DOHH2 (cell line): ENCODE results near the gene DIP2C.

Experiments
- H3F3A ChIP-seq: fragments of 200-600 bp; sonication (generic), shearing (Covaris generic); 2 replicates; pipeline ENCODE4 v1.6.0; 2016; ENCODE audit warnings: antibody characterized with exemption, mild to moderate bottlenecking; ENCODE audit not compliant: control insufficient read depth, insufficient read depth
- H3K27ac ChIP-seq: fragments of 200-600 bp; sonication (generic); 2 replicates; pipeline ENCODE4 v1.5.1; 2014; ENCODE audit warnings: low read depth, mild to moderate bottlenecking, low read length, moderate library complexity
- H3K27me3 ChIP-seq: fragments of 200-600 bp; sonication (generic); 2 replicates; pipeline ENCODE4 v1.6.1; 2014; ENCODE audit warnings: mild to moderate bottlenecking, low read length, mixed read lengths; ENCODE audit not compliant: control insufficient read depth
- H3K36me3 ChIP-seq: fragments of 200-600 bp; sonication (generic); 2 replicates; pipeline ENCODE4 v1.6.1; 2014; ENCODE audit warnings: mild to moderate bottlenecking, low read length, moderate library complexity, mixed read lengths; ENCODE audit not compliant: control insufficient read depth
- H3K4me1 ChIP-seq: fragments of 200-600 bp; sonication (generic); 2 replicates; pipeline ENCODE4 v1.6.1; 2014; ENCODE audit warnings: mild to moderate bottlenecking, low read length, mixed read lengths; ENCODE audit not compliant: control insufficient read depth
- H3K4me2 ChIP-seq: fragments of 200-600 bp; sonication (generic); 2 replicates; pipeline ENCODE4 v1.6.0; 2014; ENCODE audit warnings: mild to moderate bottlenecking, low read length, moderate library complexity
- H3K4me3 ChIP-seq: fragments of 200-600 bp; sonication (generic); 2 replicates; pipeline ENCODE4 v1.5.1; 2014; ENCODE audit warnings: mild to moderate bottlenecking, low read length, mixed read lengths
- H3K79me2 ChIP-seq: fragments of 200-600 bp; sonication (generic); 2 replicates; pipeline ENCODE4 v1.6.1; 2014; ENCODE audit warnings: mild to moderate bottlenecking, low read length, mixed read lengths; ENCODE audit not compliant: control insufficient read depth
- H3K9me2 ChIP-seq: fragments of 200-600 bp; sonication (generic); replicated peaks from 2 replicates; pipeline ENCODE4 v1.6.1; 2014; ENCODE audit warnings: mild to moderate bottlenecking, low read length, mixed read lengths; ENCODE audit not compliant: control insufficient read depth
- H3K9me3 ChIP-seq: fragments of 200-600 bp; sonication (generic); 2 replicates; pipeline ENCODE4 v1.6.1; 2014; ENCODE audit warnings: antibody characterized with exemption, low read length, mixed read lengths; ENCODE audit not compliant: control insufficient read depth, insufficient read depth
- H4K20me1 ChIP-seq: fragments of 200-600 bp; sonication (generic); 2 replicates; pipeline ENCODE4 v1.6.0; 2014; ENCODE audit warnings: low read depth, mild to moderate bottlenecking, antibody characterized with exemption, low read length, moderate library complexity; ENCODE audit not compliant: control insufficient read depth, insufficient read depth
- CTCF ChIP-seq: fragments of 200-600 bp; sonication (generic); IDR thresholded peaks from one replicate; pipeline ENCODE4 v1.5.1; 2014; ENCODE audit warnings: antibody characterized with exemption, mild to moderate bottlenecking, low read depth, low read length; ENCODE audit not compliant: poor library complexity, severe bottlenecking
- EZH2phosphoT487 ChIP-seq: fragments of 200-600 bp; sonication (generic); IDR thresholded peaks from 2 replicates; pipeline ENCODE4 v1.6.1; 2017; ENCODE audit warnings: borderline replicate concordance, mild to moderate bottlenecking, antibody characterized with exemption, low read length, moderate library complexity, mixed read lengths

DIP2C gene

GRCh38 chr10:527416-527815 is 162.1 kb downstream of the DIP2C start:
- Histone ChIP-seq H3K4me3 (no peak overlapping the region), H3F3A (peaks cover 9% of the 10 kb centered on the region; the same call in 1 of the 2 replicates), H3K79me2 (peaks cover 3% of the 10 kb centered on the region; the same call in 1 of the 2 replicates), H3K9me3 (no peaks in the 10 kb centered on the region), H3K4me1 (peaks cover 67% of the 10 kb centered on the region), H4K20me1 (no peaks in the 10 kb centered on the region), H3K9me2 (no peaks in the 10 kb centered on the region), H3K36me3 (no peaks in the 10 kb centered on the region), H3K27ac (no peak overlapping the region), H3K4me2 (no peak overlapping the region), H3K27me3 (no peaks in the 10 kb centered on the region)
- no peak for TF ChIP-seq CTCF

- Histone ChIP-seq H3K79me2 (peaks cover 3% of the 10 kb centered on the region; the same call in 1 of the 2 replicates), H3K9me2 (no peaks in the 10 kb centered on the region), H3K4me3 (peak overlapping the region; percentile 45), H3K36me3 (no peaks in the 10 kb centered on the region), H3K27me3 (no peaks in the 10 kb centered on the region), H3F3A (peaks cover 11% of the 10 kb centered on the region), H3K4me2 (peak overlapping the region; percentile 59), H3K4me1 (peaks cover 73% of the 10 kb centered on the region), H3K9me3 (no peaks in the 10 kb centered on the region), H4K20me1 (no peaks in the 10 kb centered on the region), H3K27ac (peak overlapping the region; percentile 27; the same call in 1 of the 2 replicates)
- no peak for TF ChIP-seq EZH2phosphoT487
- peak; percentile 76 for TF ChIP-seq CTCF
Observed at GRCh38 chr10:526651-527312, 162.7 kb downstream of the DIP2C start.

GRCh38 chr10:525565-526315 is 163.7 kb downstream of the DIP2C start:
- H3K4me1 ChIP-seq, result peaks cover 83% of the 10 kb centered on the region
- H3K4me2 ChIP-seq, result peak overlapping the region; percentile 59
- no peaks in the 10 kb centered on the region for H3K36me3 ChIP-seq
- no peaks in the 10 kb centered on the region for H3K9me3 ChIP-seq
- peak overlapping the region; percentile 30 for H3K4me3 ChIP-seq
- H4K20me1 ChIP-seq, result no peaks in the 10 kb centered on the region
- H3K79me2 ChIP-seq, result peaks cover 3% of the 10 kb centered on the region; the same call in 1 of the 2 replicates
- no peaks in the 10 kb centered on the region for H3K27me3 ChIP-seq
- no peak for TF ChIP-seq EZH2phosphoT487
- peak overlapping the region; percentile 27; the same call in 1 of the 2 replicates for H3K27ac ChIP-seq
- H3F3A ChIP-seq, result peaks cover 19% of the 10 kb centered on the region
- no peaks in the 10 kb centered on the region for H3K9me2 ChIP-seq

DNA sequence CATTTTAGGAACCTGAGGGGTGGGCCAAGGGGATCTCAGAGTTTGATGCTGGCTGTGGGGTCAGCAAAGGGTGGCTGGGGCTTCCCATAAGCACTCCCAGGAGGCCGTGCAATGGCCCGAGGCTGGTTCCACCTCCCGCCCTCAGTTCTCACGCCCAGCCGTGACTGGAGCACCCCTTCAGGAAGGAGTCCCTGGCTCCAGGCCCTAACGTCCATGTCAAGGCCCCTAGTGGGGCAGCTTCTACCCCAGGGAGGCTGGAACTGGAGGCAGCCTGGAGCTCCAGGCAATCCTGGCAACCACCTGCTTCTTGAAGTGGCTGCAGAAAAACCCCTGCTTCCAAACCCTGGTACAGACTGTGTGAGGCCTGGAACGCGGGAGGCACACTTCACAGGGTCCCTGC is 165.5 kb downstream of the DIP2C start:
- no peaks in the 10 kb centered on the region for H3K27me3 ChIP-seq
- no peaks in the 10 kb centered on the region for H3K9me2 ChIP-seq
- H3F3A ChIP-seq, result peaks cover 26% of the 10 kb centered on the region
- H3K9me3 ChIP-seq, result no peaks in the 10 kb centered on the region
- no peak overlapping the region for H3K4me3 ChIP-seq
- H3K4me1 ChIP-seq, result peaks cover 90% of the 10 kb centered on the region
- no peak overlapping the region for H3K27ac ChIP-seq
- TF ChIP-seq CTCF, result no peak
- no peak for TF ChIP-seq EZH2phosphoT487
- no peak overlapping the region for H3K4me2 ChIP-seq
- H3K36me3 ChIP-seq, result no peaks in the 10 kb centered on the region
- no peaks in the 10 kb centered on the region for H4K20me1 ChIP-seq
- peaks cover 3% of the 10 kb centered on the region; the same call in 1 of the 2 replicates for H3K79me2 ChIP-seq
